GM23248 (cell line): ENCODE results near the gene RYR3. TPM values are rescaled to one million over a fixed set of nuclear protein-coding genes. Genes with fewer than 3 reads are reported as not detected.

Experiments used
- DNase-seq: peaks from one replicate; pipeline ENCODE4 v3.0.0-alpha.2; 2015
- H2AFZ ChIP-seq: fragments of 200-600 bp; sonication (generic); 2 replicates; pipeline ENCODE4 v1.6.1; 2016; ENCODE audit warnings: antibody characterized with exemption
- H3F3A ChIP-seq: fragments of 200-600 bp; sonication (generic); 2 replicates; pipeline ENCODE4 v1.6.1; 2016; ENCODE audit warnings: mild to moderate bottlenecking, antibody characterized with exemption, mixed run types; ENCODE audit not compliant: insufficient read depth
- H3K27ac ChIP-seq: fragments of 200-600 bp; sonication (generic); 2 replicates; pipeline ENCODE4 v1.5.1; 2016; ENCODE audit warnings: mild to moderate bottlenecking
- H3K27me3 ChIP-seq: fragments of 200-600 bp; sonication (generic); replicated peaks from 2 replicates; pipeline ENCODE4 v1.6.1; 2016; ENCODE audit warnings: mild to moderate bottlenecking; ENCODE audit not compliant: insufficient read depth
- H3K36me3 ChIP-seq: fragments of 200-600 bp; sonication (generic); 2 replicates; pipeline ENCODE4 v1.6.1; 2016; ENCODE audit warnings: low read depth, mild to moderate bottlenecking
- H3K4me1 ChIP-seq: fragments of 200-600 bp; sonication (generic); 2 replicates; pipeline ENCODE4 v1.6.1; 2016; ENCODE audit warnings: mild to moderate bottlenecking; ENCODE audit not compliant: insufficient read depth
- H3K4me2 ChIP-seq: fragments of 200-600 bp; sonication (generic); one replicate; pipeline ENCODE4 v1.6.1; 2016; ENCODE audit warnings: mild to moderate bottlenecking; ENCODE audit not compliant: unreplicated experiment
- H3K4me3 ChIP-seq: fragments of 200-600 bp; sonication (generic); 2 replicates; pipeline ENCODE4 v1.5.1; 2016; ENCODE audit warnings: mild to moderate bottlenecking
- H3K79me2 ChIP-seq: fragments of 200-600 bp; sonication (generic); 2 replicates; pipeline ENCODE4 v1.6.1; 2016; ENCODE audit warnings: mild to moderate bottlenecking; ENCODE audit not compliant: insufficient read depth
- H3K9ac ChIP-seq: fragments of 200-600 bp; sonication (generic); 2 replicates; pipeline ENCODE4 v1.6.1; 2016; ENCODE audit warnings: mild to moderate bottlenecking
- H3K9me2 ChIP-seq: fragments of 200-600 bp; sonication (generic); 2 replicates; pipeline ENCODE4 v1.6.1; 2016; ENCODE audit warnings: mixed run types, mild to moderate bottlenecking, moderate library complexity; ENCODE audit not compliant: insufficient read depth
- H3K9me3 ChIP-seq: fragments of 200-600 bp; sonication (generic); one replicate; pipeline ENCODE4 v1.6.1; 2017; ENCODE audit warnings: low read depth
- H4K20me1 ChIP-seq: fragments of 200-600 bp; sonication (generic); 2 replicates; pipeline ENCODE4 v1.6.0; 2016; ENCODE audit not compliant: insufficient read depth
- EZH2 ChIP-seq: fragments of 200-600 bp; sonication (generic); IDR thresholded peaks from 2 replicates; pipeline ENCODE4 v1.6.1; 2018; ENCODE audit warnings: antibody characterized with exemption, mild to moderate bottlenecking; ENCODE audit not compliant: insufficient read depth, poor library complexity, severe bottlenecking
- EZH2phosphoT487 ChIP-seq: fragments of 200-600 bp; sonication (generic); IDR thresholded peaks from 2 replicates; pipeline ENCODE4 v1.6.1; 2018; ENCODE audit warnings: antibody characterized with exemption, moderate library complexity, mild to moderate bottlenecking, low read depth; ENCODE audit not compliant: insufficient read depth
- WGBS, 2 experiments: methylation state at CpG; one replicate each; pipeline ENCODE4 v1.1.6; 2015 to 2017; ENCODE audit warnings: low lambda C conversion rate in 2 of 2, low coverage in 1 of 2; ENCODE audit errors: missing lambda C conversion rate in 2 of 2; 5-methylcytosine and 5-hydroxymethylcytosine counted together
- in situ Hi-C: fragments of 300-500 bp; cut with MboI; formaldehyde crosslinking; loops from 2 replicates; pipeline ENCODE4 v1.15.0; 2020
- polyA plus RNA-seq: library from polyadenylated mRNA; unstranded; fragments of >200 nt; fragmentation: Nextera tagmentation; extraction: Ambion mirVana; gene quantifications from 2 replicates; pipeline ENCODE4 v1.2.1, GENCODE V29; 2016
- total RNA-seq: library from RNA; depleted of rRNA; stranded (reverse); fragments of >200 nt; shearing (Covaris generic); gene quantifications from 2 replicates; pipeline ENCODE4 v1.2.3, GENCODE V29; 2014

The RYR3 gene
- total and polyA plus RNA-seq, 2 experiments from 2014 or later: 0.26 TPM; not detected in 1

DNA sequence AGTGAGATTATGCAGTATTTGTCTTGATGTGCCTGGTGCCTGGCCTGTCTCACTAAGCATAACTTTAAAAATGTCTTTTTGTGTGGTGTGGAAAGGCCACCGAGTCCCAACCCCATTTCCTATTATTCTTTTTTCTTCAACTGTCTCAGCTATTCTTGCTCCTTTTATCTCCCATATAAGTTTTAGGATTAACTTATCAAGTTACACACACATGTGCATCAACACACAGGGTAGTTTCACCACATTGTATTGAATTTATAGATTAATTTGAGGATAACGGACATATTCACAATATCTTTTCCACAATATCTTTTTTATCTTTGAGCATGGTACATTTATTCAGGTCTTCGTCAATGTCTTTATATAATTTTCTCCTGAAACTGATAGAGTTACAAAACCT lies 127.6 kb downstream of the RYR3 start:
- no peak for DNase-seq
- H2AFZ ChIP-seq: no peak overlapping the region
- no peaks in the 10 kb centered on the region for H4K20me1 ChIP-seq
- H3K79me2 ChIP-seq: no peaks in the 10 kb centered on the region
- no peak overlapping the region for H3K4me2 ChIP-seq
- no peak overlapping the region for H3K4me3 ChIP-seq
- 10 to 19% methylated on average over 3 of the region's 3 CpGs for WGBS, 2 experiments
- H3K27ac ChIP-seq: no peak overlapping the region
- in situ Hi-C loops: no loop called here
- no peaks in the 10 kb centered on the region for H3K9me3 ChIP-seq
- no peaks in the 10 kb centered on the region for H3K9me2 ChIP-seq
- H3K4me1 ChIP-seq: no peaks in the 10 kb centered on the region
- TF ChIP-seq EZH2: no peak
- no peak for TF ChIP-seq EZH2phosphoT487
- H3F3A ChIP-seq: no peaks in the 10 kb centered on the region
- no peaks in the 10 kb centered on the region for H3K27me3 ChIP-seq
- no peak overlapping the region for H3K9ac ChIP-seq
- no peaks in the 10 kb centered on the region for H3K36me3 ChIP-seq

DNA sequence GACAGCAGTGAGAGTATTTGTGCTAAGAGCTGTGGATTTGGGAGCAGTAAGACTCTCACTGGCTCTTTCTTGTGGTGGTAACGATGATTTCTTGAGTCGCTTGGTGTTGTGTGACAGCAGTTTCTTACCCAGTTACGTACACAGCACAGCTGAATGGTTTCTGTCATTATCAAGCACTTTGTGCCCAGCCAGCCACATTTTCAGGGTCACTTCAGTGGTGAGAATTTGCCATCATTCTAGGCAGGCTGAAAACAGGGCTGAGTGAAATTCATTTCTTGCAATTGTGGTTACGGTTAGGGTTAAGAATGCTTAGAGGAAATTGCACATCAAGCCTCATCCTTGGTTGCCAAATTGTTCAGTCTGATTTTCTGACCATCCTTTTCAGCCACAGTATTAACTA lies 130.1 kb downstream of the RYR3 start:
- H3K4me2 ChIP-seq: no peak overlapping the region
- H3K79me2 ChIP-seq: no peaks in the 10 kb centered on the region
- H3K9me3 ChIP-seq: no peaks in the 10 kb centered on the region
- TF ChIP-seq EZH2: no peak
- TF ChIP-seq EZH2phosphoT487: no peak
- no peaks in the 10 kb centered on the region for H3K9me2 ChIP-seq
- WGBS, 2 experiments: 29 to 35% methylated on average over 4 of the region's 4 CpGs
- H3K4me1 ChIP-seq: no peaks in the 10 kb centered on the region
- peaks cover 3% of the 10 kb centered on the region; the same call in 1 of the 2 replicates for H3K27me3 ChIP-seq
- no peaks in the 10 kb centered on the region for H3K36me3 ChIP-seq
- H2AFZ ChIP-seq: no peak overlapping the region
- H3K27ac ChIP-seq: no peak overlapping the region
- no peak overlapping the region for H3K9ac ChIP-seq
- H4K20me1 ChIP-seq: no peaks in the 10 kb centered on the region
- no peak for DNase-seq
- H3K4me3 ChIP-seq: no peak overlapping the region
- in situ Hi-C loops: no loop called here
- no peaks in the 10 kb centered on the region for H3F3A ChIP-seq

GRCh38 chr15:33442449-33442848 lies 131.7 kb downstream of the RYR3 start:
- H3F3A ChIP-seq: no peaks in the 10 kb centered on the region
- no peaks in the 10 kb centered on the region for H3K79me2 ChIP-seq
- H3K36me3 ChIP-seq: no peaks in the 10 kb centered on the region
- WGBS, 2 experiments: 32 to 43% methylated on average over 3 of the region's 3 CpGs
- TF ChIP-seq EZH2: no peak
- no peak for TF ChIP-seq EZH2phosphoT487
- no peak overlapping the region for H2AFZ ChIP-seq
- no peak overlapping the region for H3K27ac ChIP-seq
- peaks cover 4% of the 10 kb centered on the region; the same call in 1 of the 2 replicates for H3K27me3 ChIP-seq
- no peak overlapping the region for H3K4me2 ChIP-seq
- no peak overlapping the region for H3K9ac ChIP-seq
- H3K9me2 ChIP-seq: no peaks in the 10 kb centered on the region
- no peak overlapping the region for H3K4me3 ChIP-seq
- no peaks in the 10 kb centered on the region for H3K9me3 ChIP-seq
- no peaks in the 10 kb centered on the region for H3K4me1 ChIP-seq
- in situ Hi-C loops: no loop called here
- H4K20me1 ChIP-seq: no peaks in the 10 kb centered on the region
- no peak for DNase-seq

GRCh38 chr15:33443708-33444107 lies 132.9 kb downstream of the RYR3 start:
- H3K27me3 ChIP-seq: peaks cover 4% of the 10 kb centered on the region; the same call in 1 of the 2 replicates
- H3F3A ChIP-seq: no peaks in the 10 kb centered on the region
- no peak overlapping the region for H3K9ac ChIP-seq
- WGBS, 2 experiments: 11 to 13% methylated on average over 1 of the region's 1 CpG
- H2AFZ ChIP-seq: no peak overlapping the region
- no peaks in the 10 kb centered on the region for H3K9me3 ChIP-seq
- DNase-seq: no peak
- no peak overlapping the region for H3K4me2 ChIP-seq
- H3K9me2 ChIP-seq: no peaks in the 10 kb centered on the region
- no peak for TF ChIP-seq EZH2
- TF ChIP-seq EZH2phosphoT487: no peak
- no peaks in the 10 kb centered on the region for H3K79me2 ChIP-seq
- no peaks in the 10 kb centered on the region for H3K4me1 ChIP-seq
- H3K27ac ChIP-seq: no peak overlapping the region
- H3K4me3 ChIP-seq: no peak overlapping the region
- H3K36me3 ChIP-seq: no peaks in the 10 kb centered on the region
- no peaks in the 10 kb centered on the region for H4K20me1 ChIP-seq
- in situ Hi-C loops: no loop called here

GRCh38 chr15:33445984-33446383 lies 135.2 kb downstream of the RYR3 start:
- DNase-seq: no peak
- Histone ChIP-seq H3K27ac (no peak overlapping the region), H3K9me3 (no peaks in the 10 kb centered on the region), H3K4me2 (no peak overlapping the region), H3K79me2 (no peaks in the 10 kb centered on the region), H3K4me3 (no peak overlapping the region), H2AFZ (no peak overlapping the region), H4K20me1 (no peaks in the 10 kb centered on the region), H3K4me1 (no peaks in the 10 kb centered on the region), H3K36me3 (no peaks in the 10 kb centered on the region), H3K9me2 (no peaks in the 10 kb centered on the region), H3F3A (no peaks in the 10 kb centered on the region), H3K27me3 (peaks cover 4% of the 10 kb centered on the region; the same call in 1 of the 2 replicates), H3K9ac (no peak overlapping the region)
- in situ Hi-C loops: no loop called here
- TF ChIP-seq EZH2phosphoT487 (no peak), EZH2 (no peak)
- WGBS, 2 experiments: 19 to 24% methylated on average over 4 of the region's 4 CpGs
